HT1080 (cell line): ENCODE results near the gene COX6B2. TPM values are rescaled to one million over a fixed set of nuclear protein-coding genes. Genes with fewer than 3 reads are reported as not detected.
A peak's percentile ranks its signal among the peaks of the same experiment; 100 is the strongest.

Source experiments
- DNase-seq: peaks from one replicate; pipeline ENCODE4 v3.0.0-alpha.2; 2015; ENCODE audit warnings: low read depth
- total RNA-seq: library from RNA; depleted of rRNA; stranded (reverse); fragments of >200 nt; shearing (Covaris generic); gene quantifications from 2 replicates; pipeline ENCODE4 v1.2.3, GENCODE V29; 2014; rRNA removed

Gene COX6B2
- total RNA-seq, 1 experiment from 2014 or later: not detected

GRCh38 chr19:55312621-55313512, 41.7 kb downstream of the COX6B2 start:
- no peak for DNase-seq

GRCh38 chr19:55311797-55312196, 42.7 kb downstream of the COX6B2 start:
- DNase-seq: no peak

- no peak for DNase-seq
Measured at GRCh38 chr19:55311397-55311796, 43.1 kb downstream of the COX6B2 start.

GRCh38 chr19:55310498-55310897, 44.0 kb downstream of the COX6B2 start:
- no peak for DNase-seq

DNA sequence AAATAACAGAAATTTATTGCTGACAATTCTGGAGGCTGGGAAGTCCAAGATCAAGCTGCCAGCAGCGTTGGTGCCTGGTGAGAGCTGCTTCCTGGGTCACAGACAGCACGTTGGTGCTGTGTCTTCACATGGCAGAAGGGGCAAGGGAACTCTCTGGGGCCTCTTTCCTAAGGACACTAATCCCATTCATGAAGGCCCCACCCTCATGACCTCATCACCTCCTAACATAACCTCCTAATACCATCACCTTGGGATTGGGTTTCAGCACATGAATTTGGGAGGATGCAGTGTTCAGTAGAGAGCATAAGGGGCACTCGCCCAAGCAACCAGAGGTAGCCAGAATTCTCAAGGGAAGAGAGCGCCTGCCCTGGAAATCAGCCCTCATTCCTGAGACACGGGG, 45.1 kb downstream of the COX6B2 start:
- DNase-seq: no peak

DNA sequence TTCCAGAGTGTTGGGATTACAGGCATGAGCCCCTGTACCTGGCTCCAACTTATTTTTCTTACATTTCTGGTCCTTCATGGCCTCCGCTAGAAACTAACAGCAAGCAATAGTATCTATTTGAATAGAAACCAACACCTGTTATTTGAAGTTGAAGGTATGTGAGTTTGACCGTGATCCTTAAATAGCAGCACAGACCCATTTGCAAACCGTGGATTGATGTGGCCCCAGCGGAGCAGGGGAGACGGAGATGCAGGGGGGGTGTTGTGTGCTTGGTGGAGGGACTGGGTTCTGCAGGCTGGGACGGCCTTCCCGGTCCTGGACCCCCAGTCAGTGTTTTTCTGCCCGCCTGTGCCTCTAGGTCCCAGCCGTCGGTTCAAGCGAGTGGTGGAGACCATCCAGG, 46.2 kb downstream of the COX6B2 start:
- DNase-seq: no peak

GRCh38 chr19:55306712-55307111, 47.8 kb downstream of the COX6B2 start:
- DNase-seq: no peak

- DNase-seq: peak; percentile 64
Measured at GRCh38 chr19:55305983-55306562, 48.4 kb downstream of the COX6B2 start.

GRCh38 chr19:55305491-55305890, 49.0 kb downstream of the COX6B2 start:
- peak; percentile 41 for DNase-seq

DNA sequence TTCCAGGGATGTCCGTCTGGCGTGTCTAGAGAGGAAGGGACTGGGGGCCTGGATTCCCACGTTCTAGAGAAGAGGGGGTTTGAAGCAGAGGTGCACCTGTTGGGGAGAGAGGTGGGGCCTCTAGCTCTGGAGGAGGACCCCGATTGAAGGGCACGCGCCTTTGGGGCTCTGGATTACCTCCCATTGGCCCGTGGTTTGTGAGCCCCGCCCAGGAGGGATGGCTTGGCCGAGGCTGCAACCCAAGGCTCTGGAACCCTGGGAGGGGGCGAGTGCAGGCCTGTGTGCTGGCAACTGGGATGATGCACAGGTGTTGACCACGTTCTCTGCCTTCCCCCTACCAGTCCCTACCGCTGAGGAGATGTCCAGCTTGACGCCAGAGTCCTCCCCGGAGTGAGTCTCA, 49.5 kb downstream of the COX6B2 start:
- DNase-seq: no peak

GRCh38 chr19:55304279-55304978, 50.1 kb downstream of the COX6B2 start:
- peak; percentile 55 for DNase-seq

- no peak for DNase-seq
Measured at GRCh38 chr19:55303477-55303876, 51.0 kb downstream of the COX6B2 start.

DNA sequence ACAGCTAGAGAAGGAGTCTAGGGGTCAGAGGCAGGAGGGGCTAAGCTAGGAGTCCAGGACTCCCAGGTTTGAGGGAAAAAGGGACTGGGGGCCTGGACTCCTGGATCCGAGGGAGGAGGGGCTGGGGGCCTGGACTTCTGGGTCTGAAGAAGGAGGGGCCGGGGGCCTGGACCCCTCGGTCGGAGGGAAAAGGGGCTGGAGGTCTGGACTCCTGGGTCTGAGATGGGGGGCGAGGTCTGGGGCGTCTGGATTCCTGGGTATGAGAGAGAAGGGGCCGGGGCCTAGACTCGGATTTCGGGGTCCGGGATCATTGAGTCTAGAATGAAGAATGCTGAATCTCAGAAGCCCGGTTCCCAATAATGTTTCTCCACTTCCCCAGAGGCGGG, 52.2 kb downstream of the COX6B2 start:
- no peak for DNase-seq

DNA sequence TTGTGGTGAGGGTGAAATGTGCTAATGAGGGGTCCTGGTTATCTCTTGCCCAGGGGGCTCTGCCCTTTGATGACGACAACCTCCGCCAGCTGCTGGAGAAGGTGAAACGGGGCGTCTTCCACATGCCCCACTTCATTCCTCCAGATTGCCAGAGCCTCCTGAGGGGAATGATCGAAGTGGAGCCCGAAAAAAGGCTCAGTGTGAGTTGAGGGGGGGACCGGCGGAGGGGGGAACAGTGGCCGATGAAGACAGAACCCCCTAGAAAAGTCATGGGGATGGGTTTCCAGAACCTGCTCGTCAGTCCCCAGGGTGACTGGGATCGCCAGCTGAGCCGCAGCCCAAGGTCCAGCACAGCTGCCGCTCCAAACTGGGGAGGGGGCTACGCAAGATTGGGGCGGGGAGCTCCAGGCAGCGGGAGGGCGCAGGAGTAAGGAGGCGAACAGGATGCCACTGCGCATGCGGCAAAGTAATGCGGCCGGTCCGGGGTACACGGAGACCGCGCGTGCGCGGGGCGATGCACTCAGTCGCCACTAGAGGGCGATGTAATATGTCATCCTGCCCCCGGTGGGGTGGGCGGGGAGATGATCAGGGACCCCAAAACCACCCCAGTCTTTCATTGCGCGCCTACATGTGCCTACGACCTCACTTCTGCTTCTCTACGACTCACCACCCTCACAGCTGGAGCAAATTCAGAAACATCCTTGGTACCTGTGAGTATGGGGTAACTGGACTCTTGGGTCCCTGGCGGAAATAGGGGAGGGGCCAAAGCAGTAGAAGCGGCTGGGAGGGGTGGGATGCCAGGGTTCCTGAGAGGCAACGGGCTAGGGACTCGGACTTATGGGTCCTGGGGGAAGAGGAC, 52.8 kb downstream of the COX6B2 start:
- DNase-seq: peak; percentile 68

DNA sequence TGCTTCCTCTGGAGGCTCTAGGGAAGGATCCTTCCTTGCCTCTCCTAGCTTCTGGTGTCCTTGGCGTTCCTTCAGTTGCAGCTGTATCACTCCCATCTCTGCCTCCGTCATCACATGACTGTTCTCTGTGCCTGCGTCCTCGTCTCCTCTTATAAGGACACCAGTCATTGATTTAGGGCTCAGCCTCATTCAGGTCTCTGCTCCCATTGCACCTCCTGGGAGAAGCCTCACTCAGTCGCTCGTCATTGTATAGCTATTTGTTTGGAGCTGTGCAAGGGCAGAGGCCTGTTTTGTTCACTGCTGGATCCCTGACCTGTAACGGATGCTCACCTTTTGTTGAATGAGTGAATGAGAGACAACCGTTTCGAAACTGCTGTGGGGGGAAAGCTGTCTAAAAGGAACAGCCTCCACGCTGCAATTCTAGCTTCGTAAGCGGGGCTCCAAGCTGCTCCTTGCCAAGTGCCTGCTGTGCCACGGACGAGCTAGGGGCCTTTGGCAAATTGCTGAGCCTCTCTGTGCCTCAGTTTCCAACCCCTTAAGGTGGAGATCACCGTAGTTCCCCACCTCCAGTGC, 53.5 kb downstream of the COX6B2 start:
- no peak for DNase-seq

DNA sequence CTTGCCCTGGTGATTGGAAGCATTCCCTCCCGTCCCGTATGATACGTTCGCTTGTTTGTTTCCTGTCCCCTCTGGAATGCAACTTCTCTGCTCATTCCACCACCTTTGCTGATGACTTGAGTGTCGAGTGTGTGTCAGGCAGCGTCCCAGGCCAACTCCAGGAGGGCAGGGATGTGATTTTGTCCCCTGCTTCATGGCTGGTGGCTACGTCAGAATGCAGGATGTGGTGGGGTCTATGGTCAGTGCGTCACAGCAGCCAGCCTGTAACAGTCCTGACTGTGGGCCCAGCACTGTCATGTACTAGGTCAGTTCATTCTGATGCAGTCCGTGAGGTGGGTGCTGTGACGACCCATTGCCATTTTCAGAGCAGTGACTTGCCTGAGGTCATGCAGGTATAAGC, 54.5 kb downstream of the COX6B2 start:
- no peak for DNase-seq

Other genes with a start within 250 kb of the COX6B2 start
- gene PPP1R12C, start 237.1 kb downstream of the COX6B2 start, total RNA-seq: 51.1 and 57.6 TPM in 2 replicates
- gene TNNT1, start 205.5 kb downstream of the COX6B2 start, total RNA-seq: 28.7 and 33.4 TPM in 2 replicates
- gene TNNI3, start 197.0 kb downstream of the COX6B2 start, total RNA-seq: not detected in 2 replicates
- gene DNAAF3, start 188.1 kb downstream of the COX6B2 start, total RNA-seq: 2.0 and 2.2 TPM in 2 replicates
- not detected in 2 replicates for gene SYT5, start 174.4 kb downstream of the COX6B2 start, total RNA-seq
- gene PTPRH, start 145.2 kb downstream of the COX6B2 start, total RNA-seq: 0.39 TPM in 1 of 2 replicates, not detected in the other
- gene TMEM86B, start 126.0 kb downstream of the COX6B2 start, total RNA-seq: 1.7 and 1.8 TPM in 2 replicates
- 64.6 and 82.5 TPM in 2 replicates for gene PPP6R1, start 95.7 kb downstream of the COX6B2 start, total RNA-seq
- 77.4 and 77.8 TPM in 2 replicates for gene HSPBP1, start 74.6 kb downstream of the COX6B2 start, total RNA-seq
- gene BRSK1, start 70.7 kb downstream of the COX6B2 start, total RNA-seq: 1.7 and 7.6 TPM in 2 replicates
- gene TMEM150B, start 29.4 kb downstream of the COX6B2 start, total RNA-seq: not detected in 2 replicates
- 2.4 and 5.8 TPM in 2 replicates for gene KMT5C, start 14.8 kb downstream of the COX6B2 start, total RNA-seq
- gene GARIN5B, start 8.5 kb upstream of the COX6B2 start, total RNA-seq: not detected in 2 replicates
- gene IL11, start 15.7 kb upstream of the COX6B2 start, total RNA-seq: 52.7 and 56.0 TPM in 2 replicates
- gene TMEM190, start 22.1 kb upstream of the COX6B2 start, total RNA-seq: not detected in 2 replicates
- 1.1 and 1.3 TPM in 2 replicates for gene TMEM238, start 29.6 kb upstream of the COX6B2 start, total RNA-seq
- gene RPL28, start 31.2 kb upstream of the COX6B2 start, total RNA-seq: 733 and 1,703 TPM in 2 replicates
- gene UBE2S, start 53.1 kb upstream of the COX6B2 start, total RNA-seq: 646 and 1,047 TPM in 2 replicates
- not detected in 2 replicates for gene SHISA7, start 88.6 kb upstream of the COX6B2 start, total RNA-seq
- 82.1 and 89.8 TPM in 2 replicates for gene ISOC2, start 106.9 kb upstream of the COX6B2 start, total RNA-seq
- gene C19orf85, start 110.0 kb upstream of the COX6B2 start, total RNA-seq: 0.10 TPM in 1 of 2 replicates, not detected in the other
- 2.4 and 4.6 TPM in 2 replicates for gene ZNF628, start 121.9 kb upstream of the COX6B2 start, total RNA-seq
- 27.4 and 31.7 TPM in 2 replicates for gene NAT14, start 130.5 kb upstream of the COX6B2 start, total RNA-seq
- gene SSC5D, start 133.7 kb upstream of the COX6B2 start, total RNA-seq: 0.05 and 0.07 TPM in 2 replicates
- gene SBK2, start 182.4 kb upstream of the COX6B2 start, total RNA-seq: not detected in 2 replicates
- not detected in 2 replicates for gene SBK3, start 190.8 kb upstream of the COX6B2 start, total RNA-seq
- 8.2 and 8.3 TPM in 2 replicates for gene ZNF579, start 226.1 kb upstream of the COX6B2 start, total RNA-seq
- 6.0 and 10.0 TPM in 2 replicates for gene FIZ1, start 244.8 kb upstream of the COX6B2 start, total RNA-seq
- gene ZNF524, start 245.6 kb upstream of the COX6B2 start, total RNA-seq: 18.8 and 26.2 TPM in 2 replicates